GM18511 (cell line): ENCODE measurements around the gene SNX18.
"Not testable (repeated sequence)": the region's sequence is repeated elsewhere in the genome, so short reads cannot be mapped to it uniquely, and the experiment has no call there.

Experiments used
- ATAC-seq: cut with Tn5 transposase; IDR thresholded peaks from one replicate; pipeline ENCODE4 v1.9.1; 2021; ENCODE audit warnings: mild to moderate bottlenecking, moderate library complexity; ENCODE audit not compliant: unreplicated experiment

Gene SNX18

DNA sequence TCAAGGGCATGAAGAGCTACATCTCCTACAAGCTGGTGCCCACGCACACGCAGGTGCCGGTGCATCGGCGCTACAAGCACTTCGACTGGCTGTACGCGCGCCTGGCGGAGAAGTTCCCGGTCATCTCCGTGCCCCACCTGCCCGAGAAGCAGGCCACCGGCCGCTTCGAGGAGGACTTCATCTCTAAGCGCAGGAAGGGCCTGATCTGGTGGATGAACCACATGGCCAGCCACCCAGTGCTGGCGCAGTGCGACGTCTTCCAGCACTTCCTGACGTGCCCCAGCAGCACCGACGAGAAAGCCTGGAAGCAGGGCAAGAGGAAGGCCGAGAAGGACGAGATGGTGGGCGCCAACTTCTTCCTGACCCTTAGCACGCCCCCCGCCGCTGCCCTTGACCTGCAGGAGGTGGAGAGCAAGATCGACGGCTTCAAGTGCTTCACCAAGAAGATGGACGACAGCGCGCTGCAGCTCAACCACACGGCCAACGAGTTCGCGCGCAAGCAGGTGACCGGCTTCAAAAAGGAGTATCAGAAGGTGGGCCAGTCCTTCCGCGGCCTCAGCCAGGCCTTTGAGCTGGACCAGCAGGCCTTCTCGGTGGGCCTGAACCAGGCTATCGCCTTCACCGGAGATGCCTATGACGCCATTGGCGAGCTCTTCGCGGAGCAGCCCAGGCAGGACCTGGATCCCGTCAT is 1.4 kb downstream of the SNX18 start:
- ATAC-seq = no peak

DNA sequence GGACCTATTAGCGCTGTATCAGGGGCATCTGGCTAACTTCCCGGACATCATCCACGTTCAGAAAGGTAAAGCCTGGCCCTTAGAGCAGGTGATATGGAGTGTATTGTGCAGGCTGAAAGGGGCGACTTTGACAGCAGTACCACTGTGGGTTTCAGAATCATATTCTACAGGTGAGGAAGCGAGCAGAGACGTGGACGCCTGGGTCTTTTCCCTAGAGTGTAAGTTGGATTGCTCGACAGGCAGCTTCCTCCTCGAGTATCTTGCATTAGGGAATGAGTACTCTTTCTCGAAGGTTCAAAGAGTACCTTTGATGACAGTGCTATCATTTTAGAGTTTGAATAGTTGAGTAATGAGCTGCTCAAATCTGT is 1.9 kb downstream of the SNX18 start:
- no peak for ATAC-seq

DNA sequence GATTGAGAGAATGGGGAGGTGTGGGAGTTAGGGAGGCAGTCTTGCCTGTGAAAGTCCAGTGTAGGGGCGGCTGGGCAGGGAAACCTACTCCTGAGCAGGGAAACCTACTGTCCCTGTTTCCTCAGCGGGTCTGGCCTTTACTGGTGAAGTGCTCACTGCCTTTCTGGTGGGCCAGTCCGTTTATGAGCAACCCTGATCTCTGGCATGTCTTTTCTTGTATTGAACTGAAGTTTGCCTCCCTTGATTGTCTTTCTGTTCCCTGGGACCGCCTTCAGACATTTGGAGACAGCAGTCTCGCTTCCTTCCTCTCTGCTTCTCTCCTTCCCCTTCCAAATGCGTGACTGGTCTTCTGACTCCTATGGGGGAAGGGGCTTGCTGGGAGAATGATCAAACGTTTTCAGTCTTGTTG is 2.9 kb downstream of the SNX18 start:
- ATAC-seq = no peak

DNA sequence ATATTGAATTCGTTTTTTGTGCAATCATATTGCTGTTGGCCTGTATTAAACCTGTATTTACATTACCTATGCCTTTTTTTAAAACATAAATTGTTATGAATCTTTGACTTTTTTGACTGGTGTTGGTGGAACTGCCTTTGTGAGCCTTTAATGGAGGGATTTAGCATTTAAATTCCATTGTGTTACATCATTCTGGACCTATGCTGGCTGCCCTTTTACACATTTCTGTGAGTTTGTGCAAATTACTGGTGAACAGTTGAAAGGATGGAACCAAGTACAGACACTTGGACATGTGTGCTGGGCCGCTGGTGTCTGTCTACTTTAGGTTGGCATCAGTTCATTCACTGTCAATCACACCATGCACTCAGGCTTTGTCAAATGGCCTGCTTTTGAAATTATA is 3.4 kb downstream of the SNX18 start:
- ATAC-seq = no peak

DNA sequence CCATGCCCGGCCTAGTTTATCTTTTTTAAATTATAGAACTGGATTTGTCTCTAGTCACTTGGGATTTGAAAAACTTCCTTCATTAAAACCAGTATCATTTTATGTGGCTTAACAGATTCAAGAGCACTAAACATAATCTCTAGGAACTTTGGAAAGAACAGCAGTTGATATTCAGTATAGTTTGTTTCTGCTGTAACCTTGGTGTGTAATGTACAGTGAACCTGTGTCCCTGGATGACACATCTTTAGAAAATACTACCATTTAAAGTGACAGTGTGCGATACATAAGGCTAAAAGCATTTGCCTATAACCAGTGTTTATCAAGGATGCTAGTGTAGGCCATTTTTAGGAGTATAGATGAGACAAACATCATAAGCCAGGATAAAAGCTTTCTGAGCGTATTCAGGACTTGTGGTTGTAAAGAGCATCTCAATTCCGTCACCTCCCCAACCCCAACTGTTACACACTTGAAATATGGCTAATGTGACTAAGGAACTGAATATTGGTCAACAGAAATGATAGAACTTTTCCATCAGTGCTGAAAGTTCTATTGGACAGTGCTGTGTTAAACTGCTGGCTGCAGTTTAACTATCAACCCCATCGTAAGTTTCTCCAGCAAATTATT is 4.4 kb downstream of the SNX18 start:
- no peak for ATAC-seq

DNA sequence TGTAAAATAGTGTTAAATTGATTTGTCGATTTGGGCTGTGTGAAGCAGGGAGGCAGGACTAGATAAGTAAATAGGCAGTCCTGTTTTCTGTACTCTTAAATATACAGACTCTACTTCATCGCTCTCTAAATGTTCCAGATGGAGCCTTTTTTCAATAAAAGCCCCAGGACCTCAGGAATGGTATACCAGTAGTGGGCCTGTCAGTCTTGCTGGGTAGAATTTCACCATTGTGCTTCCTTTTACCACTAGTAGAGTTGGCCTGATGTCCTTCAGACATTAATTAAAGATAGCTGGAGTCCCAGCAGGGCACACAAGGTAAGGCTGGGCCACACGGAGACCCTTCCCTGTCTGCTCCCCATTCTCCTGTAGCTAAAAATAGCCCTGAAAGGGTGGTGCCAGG is 6.0 kb downstream of the SNX18 start:
- ATAC-seq = no peak

DNA sequence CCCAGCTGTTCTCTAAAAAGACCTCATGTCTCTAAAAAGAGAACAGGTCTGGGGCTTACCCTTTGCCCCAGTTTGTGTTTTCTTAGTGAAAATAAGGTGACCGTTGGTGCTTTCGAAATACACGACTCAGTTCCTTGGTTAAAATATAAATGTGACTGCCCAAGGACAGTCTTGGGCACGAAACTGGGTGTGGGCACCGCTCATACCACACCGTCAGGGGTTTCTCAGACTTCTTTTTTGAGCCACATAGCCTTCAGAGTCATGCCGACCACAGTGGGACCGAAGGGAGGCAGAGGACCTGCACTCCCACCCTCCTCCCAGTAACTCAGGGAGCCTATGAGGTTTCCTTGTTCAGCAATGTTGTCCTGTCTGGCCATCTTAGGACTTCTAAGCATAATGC is 6.5 kb downstream of the SNX18 start:
- ATAC-seq = no peak

DNA sequence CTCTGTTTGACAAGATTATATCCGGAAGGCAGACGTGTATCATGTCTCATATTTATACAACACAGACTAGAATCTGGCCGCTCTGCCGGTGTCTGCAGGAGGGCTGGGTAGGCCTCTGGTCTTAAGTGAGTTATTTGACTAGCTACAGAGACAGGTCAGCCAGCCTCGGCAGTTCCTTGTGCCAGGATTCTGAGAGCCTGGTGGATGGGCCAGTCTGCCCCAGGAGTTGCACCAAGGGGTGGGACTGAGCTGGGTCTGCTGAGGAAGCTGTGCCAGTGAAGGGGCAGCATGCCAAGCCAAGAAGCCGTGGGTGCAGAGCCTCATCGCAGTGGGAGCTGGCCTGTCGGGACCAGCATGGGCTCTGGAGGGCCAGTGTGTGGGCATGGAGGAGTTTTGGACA is 7.1 kb downstream of the SNX18 start:
- ATAC-seq = no peak

DNA sequence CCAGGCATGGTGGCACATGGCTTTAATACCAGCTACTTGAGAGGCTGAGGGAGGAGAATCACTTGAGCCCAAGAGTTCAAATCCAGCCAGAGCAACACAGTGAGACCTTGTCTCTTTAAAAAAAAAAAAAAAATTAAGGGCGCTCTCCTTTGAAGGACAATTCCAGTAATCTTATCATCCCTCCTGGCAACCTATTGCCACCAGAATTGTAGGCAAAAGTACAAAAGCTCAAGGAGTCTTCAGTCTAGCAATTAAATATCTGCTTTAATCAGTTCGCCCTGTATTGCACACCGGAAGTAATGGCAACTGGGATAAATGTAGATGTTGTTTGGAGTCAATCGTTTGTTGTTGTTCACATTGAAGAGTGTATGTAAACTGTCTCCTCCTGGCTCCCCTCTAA is 7.7 kb downstream of the SNX18 start:
- no peak for ATAC-seq

DNA sequence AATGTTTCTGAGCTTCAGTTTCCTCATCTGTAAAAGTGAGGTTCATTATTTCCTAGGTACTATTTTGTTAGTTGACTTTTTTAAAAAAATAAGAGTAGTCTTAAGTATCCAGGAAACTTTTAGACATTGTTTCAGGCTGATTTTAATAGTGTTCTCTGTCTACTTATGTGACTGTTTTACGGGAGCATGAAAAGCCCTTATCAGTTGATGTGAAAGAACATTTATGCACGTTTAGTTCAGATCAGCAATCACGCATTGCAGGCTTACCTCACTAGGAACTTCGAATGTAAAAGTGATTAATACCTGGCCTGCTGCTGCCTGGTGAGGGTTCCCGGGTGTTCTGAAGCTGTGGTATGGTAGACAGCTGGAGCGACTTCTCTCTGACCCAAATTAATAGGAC is 8.1 kb downstream of the SNX18 start:
- ATAC-seq = no peak

DNA sequence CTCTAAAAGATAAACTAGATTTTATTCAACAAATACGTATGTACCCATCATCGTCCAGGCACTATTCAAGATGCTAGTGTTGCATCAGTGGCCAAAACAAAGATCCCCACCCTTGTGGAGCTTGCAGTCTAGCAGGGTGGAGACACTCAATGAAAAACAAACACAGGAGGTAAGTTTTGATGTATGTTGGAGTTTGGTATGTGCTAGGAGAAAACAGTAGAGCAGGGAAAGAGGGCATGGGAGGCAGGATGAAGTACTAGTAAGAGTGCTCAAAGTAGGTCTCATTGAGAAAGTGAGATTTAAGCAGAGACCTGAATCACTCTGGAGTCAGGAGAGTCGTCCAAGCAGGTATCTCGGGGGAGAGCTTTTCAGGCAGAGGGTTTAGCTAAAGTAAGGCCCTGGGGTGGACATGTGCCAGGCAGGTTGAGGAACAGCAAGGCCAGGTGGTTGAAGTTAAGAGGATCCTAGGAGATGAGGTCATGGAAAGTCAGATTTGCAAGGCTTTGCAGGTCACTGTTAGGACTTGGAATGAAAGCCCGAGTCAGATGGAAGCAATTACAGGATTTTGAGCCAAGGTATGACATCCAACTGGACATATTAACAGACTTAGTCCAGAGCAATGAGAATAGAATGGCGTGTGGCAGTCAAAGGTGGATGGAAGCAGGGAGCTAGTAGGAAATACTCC is 9.2 kb downstream of the SNX18 start:
- ATAC-seq = no peak

DNA sequence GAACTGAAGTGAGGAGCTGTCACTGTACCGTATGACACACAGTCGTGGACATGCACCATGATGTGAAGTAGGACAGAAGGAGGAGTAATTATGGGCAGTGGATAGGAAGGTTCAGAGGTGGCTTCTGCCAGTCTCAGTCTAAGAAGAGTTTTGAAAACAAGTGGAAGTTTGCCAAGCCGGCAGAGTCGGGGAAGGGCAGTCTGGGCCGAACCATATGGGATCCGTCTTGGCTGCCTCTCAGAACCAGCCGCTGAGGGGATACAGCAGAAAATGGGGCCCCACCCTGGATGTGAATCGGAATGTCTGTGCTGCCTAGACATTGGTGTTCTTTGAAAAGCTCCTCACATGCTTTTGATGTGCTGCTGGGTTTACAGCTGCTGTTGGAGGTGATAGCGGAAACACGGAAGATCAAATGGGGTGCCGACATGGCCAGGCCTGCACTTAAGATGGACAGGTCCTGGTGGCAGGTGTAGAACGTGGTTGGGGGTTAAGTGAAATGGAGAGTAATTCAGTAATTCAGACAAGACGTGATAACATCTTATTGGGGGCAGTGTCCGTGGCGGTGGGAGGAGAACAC is 11.2 kb downstream of the SNX18 start:
- ATAC-seq = no peak

DNA sequence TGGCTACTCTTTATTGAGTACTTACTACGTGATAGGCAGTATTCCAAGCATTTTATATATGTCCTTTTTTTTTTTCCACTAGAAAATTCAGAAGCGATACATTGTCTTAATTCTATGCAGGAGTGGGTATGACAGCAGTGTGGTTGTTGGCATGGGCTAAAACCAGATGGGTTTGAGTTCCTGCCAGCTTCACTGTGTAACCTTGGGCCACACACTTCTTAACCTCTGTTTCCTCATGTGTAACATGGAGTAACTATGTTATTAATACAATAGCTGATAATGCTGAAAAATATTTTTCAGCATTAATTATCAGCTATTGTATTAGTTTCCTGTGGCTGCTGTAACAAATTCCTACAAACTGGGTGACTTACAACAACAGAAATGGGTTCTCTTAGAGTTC is 12.0 kb downstream of the SNX18 start:
- no peak for ATAC-seq

DNA sequence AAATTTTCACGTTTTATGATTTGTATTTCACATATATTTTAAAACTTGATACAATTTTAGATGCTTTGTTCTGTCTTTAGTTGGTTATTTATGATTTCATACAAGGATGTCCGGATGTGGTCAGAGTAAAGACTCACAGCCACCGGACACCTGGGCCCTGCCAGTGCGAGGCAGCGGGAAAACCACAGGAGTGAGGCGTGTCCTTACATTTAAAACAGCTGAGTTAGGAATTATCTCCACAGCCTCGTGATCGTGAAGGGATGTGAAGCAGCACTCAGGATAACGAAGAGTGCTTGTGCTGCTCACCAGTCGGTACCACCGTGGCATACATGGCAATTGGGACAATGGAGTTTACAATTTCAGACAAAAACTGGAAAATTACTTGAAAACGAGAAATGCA is 14.0 kb downstream of the SNX18 start:
- ATAC-seq = no peak

DNA sequence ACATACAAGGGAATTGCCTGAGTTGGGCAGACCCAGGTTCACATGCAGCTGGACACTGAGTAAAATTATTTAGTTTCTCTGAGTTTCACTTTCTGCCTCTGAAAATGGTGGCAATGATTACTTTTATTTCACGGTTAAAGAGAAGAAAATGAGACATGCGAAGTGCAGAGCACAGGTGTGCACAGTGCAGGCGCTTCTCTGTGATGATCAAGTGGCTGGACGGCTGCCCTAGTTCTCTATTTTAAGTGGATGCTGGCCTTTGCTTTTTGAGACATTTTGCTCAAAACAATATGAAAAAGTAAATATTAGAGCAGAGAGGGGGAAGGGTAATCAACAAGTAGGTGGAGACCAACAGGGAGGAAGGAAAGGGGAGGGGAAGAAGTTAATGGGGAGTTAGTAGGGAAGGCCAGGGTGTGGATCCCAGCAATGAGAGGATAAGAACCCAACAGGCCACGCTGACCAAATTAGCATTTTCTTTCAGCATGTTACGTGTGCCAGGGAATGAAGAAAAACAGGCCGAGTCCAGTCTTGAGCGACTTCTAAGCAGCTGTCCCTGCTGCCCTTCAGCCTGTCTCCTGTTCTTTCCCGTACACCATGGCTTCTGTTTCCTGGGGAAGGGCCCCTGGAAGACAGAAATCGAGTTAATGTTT is 16.1 kb downstream of the SNX18 start:
- ATAC-seq = no peak

DNA sequence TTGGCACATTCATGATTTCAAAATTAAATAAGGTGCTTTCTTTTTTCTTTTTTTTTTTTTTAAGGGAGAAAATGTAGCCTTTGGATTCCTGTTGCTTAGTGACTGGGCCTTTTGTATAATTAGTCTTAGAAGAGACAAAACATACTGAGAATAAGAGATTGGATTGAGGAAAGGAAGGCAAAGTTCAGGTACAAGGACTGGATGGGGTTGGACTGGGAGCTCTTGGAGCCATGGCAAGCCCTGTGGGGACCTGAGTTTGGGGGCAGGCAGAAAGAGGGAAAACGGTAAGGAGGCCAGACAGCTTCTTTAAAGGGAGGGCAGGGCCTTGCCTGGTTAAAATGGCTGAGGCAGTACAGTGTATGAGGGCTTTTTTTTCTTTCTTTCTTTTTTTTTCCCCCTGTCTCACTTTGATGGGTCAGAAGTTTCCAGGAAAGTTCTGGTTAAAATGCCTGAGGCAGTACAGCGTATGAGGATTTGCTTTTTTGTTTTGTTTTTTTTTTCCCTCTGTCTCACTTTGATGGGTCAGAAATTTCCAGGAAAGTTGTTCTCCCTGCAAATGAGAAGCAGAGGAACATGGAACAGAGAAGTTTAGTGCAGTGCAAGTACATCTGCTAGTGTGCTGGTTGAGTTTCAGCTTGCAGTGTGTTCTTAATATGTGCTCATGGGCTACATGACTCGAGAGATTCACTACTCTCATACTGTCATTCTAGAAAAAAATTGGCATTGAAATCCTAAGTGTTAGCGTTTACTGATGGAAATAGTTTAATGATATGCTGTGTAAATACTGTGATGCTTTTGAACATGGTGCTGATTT is 16.8 kb downstream of the SNX18 start:
- ATAC-seq = no peak

DNA sequence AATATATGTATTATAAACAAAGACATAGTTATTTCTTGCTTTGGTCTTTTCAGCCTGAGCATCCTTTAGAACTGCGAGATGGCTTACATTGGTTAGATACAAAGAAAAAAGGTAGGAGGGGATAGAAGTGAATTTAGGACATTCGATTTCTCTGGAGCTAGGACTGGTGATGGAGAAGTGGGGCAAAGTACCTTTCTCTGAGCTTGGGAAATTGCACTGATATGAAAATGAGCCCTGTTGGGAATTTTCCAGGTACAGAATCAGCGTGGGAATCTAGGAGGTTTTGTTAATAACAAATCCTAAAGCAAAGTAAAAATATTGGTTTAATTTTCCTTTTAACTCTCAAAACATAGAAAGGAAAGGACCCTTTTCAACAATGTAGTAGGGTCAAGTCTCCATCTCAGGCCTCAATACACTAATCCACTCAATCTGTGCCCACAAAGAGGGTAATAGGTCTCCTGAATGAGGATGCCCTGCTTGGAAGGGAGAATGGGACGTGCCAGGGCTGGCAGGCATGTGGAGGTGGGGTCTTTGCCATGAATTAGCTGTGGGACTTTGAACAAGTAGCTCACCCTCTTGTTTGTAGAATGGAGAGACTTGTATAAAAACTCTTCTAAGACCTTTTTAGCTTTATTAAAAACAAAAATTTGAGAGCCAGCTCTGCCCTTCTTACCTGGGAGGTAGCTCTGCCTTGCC is 17.7 kb downstream of the SNX18 start:
- ATAC-seq = no peak

DNA sequence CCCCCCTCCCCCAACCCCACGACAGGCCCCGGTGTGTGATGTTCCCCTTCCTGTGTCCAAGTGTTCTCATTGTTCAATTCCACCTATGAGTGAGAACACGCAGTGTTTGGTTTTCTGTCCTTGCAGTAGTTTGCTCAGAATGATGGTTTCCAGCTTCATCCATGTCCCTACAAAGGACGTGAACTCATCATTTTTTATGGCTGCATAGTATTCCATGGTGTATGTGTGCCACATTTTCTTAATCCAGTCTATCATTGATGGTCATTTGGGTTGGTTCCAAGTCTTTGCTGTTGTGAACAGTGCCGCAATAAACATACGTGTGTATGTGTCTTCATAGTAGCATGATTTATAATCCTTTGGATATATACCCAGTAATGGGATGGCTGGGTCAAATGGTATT is 18.8 kb downstream of the SNX18 start:
- ATAC-seq = not testable (repeated sequence)

DNA sequence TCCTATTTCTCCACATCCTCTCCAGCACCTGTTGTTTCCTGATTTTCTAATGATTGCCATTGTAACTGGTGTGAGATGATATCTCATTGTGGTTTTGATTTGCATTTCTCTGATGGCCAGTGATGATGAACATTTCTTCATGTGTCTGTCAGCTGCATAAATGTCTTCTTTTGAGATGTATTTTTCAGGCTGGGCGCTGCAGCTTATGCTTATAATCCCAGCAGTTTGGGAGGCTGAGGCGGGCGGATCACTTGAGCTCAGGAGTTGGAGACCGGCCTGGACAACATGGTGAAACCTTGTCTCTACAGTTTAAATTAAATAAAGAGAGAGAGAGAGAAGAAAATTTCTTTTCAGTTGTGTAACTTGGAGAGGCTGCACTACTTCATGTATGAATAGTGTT is 19.3 kb downstream of the SNX18 start:
- not testable (repeated sequence) for ATAC-seq

DNA sequence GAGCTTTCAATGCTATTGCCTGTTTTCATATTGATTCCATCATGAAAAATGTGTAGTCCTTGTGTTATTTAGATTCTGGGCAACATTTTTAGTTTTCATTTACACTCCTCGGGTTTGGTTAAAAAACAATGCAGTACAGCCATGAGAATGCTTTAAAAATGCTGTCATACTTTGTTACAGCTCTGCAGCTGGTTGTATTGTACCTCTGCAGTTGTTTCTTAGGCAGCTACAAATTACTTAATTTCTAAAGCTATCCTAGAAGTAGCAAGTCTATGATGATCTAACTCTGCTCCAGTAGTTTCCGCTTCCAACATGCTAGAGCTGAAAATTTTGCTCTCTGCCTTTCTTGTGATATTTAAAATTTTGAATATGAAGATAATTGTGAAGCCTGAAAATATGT is 20.2 kb downstream of the SNX18 start:
- no peak for ATAC-seq
